HepG2 (cell line): ENCODE data around the gene TEAD4. TPM values are rescaled to one million over a fixed set of nuclear protein-coding genes. Genes with fewer than 3 reads are reported as not detected.

Experiments used
- ATAC-seq: fragments of 200-7000 bp; cut with Tn5 transposase; 3 replicates; pipeline ENCODE4 v1.9.1; 2020; ENCODE audit warnings: mild to moderate bottlenecking, moderate library complexity
- BruUV-seq: library from RNA; stranded (reverse); fragments of 400-500 nt; replicated peaks from 2 replicates; lab custom pipeline; 2021; lab: Mats Ljungman, UMichigan
- CTCF ChIA-PET: fragments of 300-600 bp; formaldehyde crosslinking; extraction: SDS; loops from one replicate; lab custom pipeline; 2021; ENCODE audit warnings: low total read pairs, inconsistent platforms, low intra/inter-chr PET ratio; lab: Yijun Ruan, JAX
- POLR2A ChIA-PET: fragments of 350-600 bp; sonication (Branson Sonifier 250); formaldehyde crosslinking; loops from one replicate; lab custom pipeline; 2020; ENCODE audit warnings: antibody characterized with exemption, inconsistent platforms; lab: Yijun Ruan, JAX
- DNase-seq: peaks from one replicate; pipeline ENCODE4 v3.0.0-alpha.2; 2015; ENCODE audit warnings: low spot score
- FAIRE-seq: peaks from 3 replicates; lab custom pipeline; 2011; peaks lifted over from hg19 to GRCh38; lab: Jason Lieb, UNC
- H2AFZ ChIP-seq: one replicate; pipeline ENCODE4 v1.6.1; 2011; ENCODE audit warnings: low read length, inconsistent platforms
- H3K27ac ChIP-seq: fragments of 300-600 bp; 3 replicates; pipeline ENCODE4 v1.8.0; 2011; ENCODE audit warnings: mixed run types, mild to moderate bottlenecking, mixed read lengths, low read length, inconsistent platforms; ENCODE audit not compliant: insufficient read depth; ENCODE audit errors: extremely low read length
- H3K27me3 ChIP-seq, 2 experiments: fragments of 200-600 bp in 1 of 2; 2 replicates in 1 of 2; 3 replicates in 1 of 2; pipeline versions ENCODE4 v1.6.0 to v1.8.0; 2011; ENCODE audit warnings: low read length in 2 of 2, mild to moderate bottlenecking in 2 of 2, moderate library complexity in 2 of 2, inconsistent platforms in 1 of 2; ENCODE audit not compliant: insufficient read depth in 2 of 2, control insufficient read depth in 1 of 2
- H3K36me3 ChIP-seq, 2 experiments: fragments of 200-600 bp in 1 of 2; replicated peaks in 1 of 2; 2 replicates in 1 of 2; 3 replicates in 1 of 2; pipeline versions ENCODE4 v1.5.1 to v1.8.0; 2011; ENCODE audit warnings: low read length in 2 of 2, inconsistent platforms in 1 of 2; ENCODE audit not compliant: insufficient read depth in 2 of 2, control insufficient read depth in 1 of 2
- H3K4me1 ChIP-seq: 2 replicates; pipeline ENCODE4 v1.5.1; 2012; ENCODE audit warnings: low read length, inconsistent platforms; ENCODE audit not compliant: insufficient read depth
- H3K4me2 ChIP-seq: 2 replicates; pipeline ENCODE4 v1.6.0; 2011; ENCODE audit warnings: low read depth, low read length, inconsistent platforms
- H3K4me3 ChIP-seq, 3 experiments: fragments of 200-600 bp in 1 of 3; sonication (generic), shearing (Covaris generic) in 1 of 3; replicated peaks in 1 of 3; 2 replicates each; pipeline ENCODE4 v1.5.1; 2011 to 2016; ENCODE audit warnings: low read length in 3 of 3, inconsistent platforms in 2 of 3, low read depth in 2 of 3, mild to moderate bottlenecking in 2 of 3, control low read depth in 1 of 3, mixed read lengths in 1 of 3; ENCODE audit not compliant: insufficient read depth in 1 of 3
- H3K79me2 ChIP-seq: one replicate; pipeline ENCODE4 v1.6.1; 2011; ENCODE audit warnings: low read length, inconsistent platforms; ENCODE audit not compliant: insufficient read depth
- H3K9ac ChIP-seq: 2 replicates; pipeline ENCODE4 v1.6.0; 2011; ENCODE audit warnings: mild to moderate bottlenecking, low read depth, low read length, inconsistent platforms; ENCODE audit not compliant: insufficient read depth
- H3K9me3 ChIP-seq: 2 replicates; pipeline ENCODE4 v1.5.1; 2012; ENCODE audit warnings: mild to moderate bottlenecking, low read length
- H4K20me1 ChIP-seq: 2 replicates; pipeline ENCODE4 v1.6.0; 2011; ENCODE audit warnings: inconsistent platforms, mild to moderate bottlenecking, low read length, moderate library complexity; ENCODE audit not compliant: insufficient read depth
- ARID2 ChIP-seq: sonication (generic); formaldehyde crosslinking; IDR thresholded peaks from 2 replicates; pipeline ENCODE4 v1.8.1; 2022; ENCODE audit warnings: mild to moderate bottlenecking, missing genetic modification reagents, borderline replicate concordance
- CC2D1A ChIP-seq: sonication (generic); formaldehyde crosslinking; IDR thresholded peaks from 2 replicates; pipeline ENCODE4 v1.8.1; 2023; ENCODE audit warnings: mild to moderate bottlenecking, missing genetic modification reagents
- NFYB ChIP-seq: sonication (generic); formaldehyde crosslinking; IDR thresholded peaks from 2 replicates; pipeline ENCODE4 v1.4.0; 2020; ENCODE audit warnings: missing genetic modification reagents
- TBX2 ChIP-seq: sonication (generic); formaldehyde crosslinking; IDR thresholded peaks from 2 replicates; pipeline ENCODE4 v1.5.0; 2020; ENCODE audit warnings: missing genetic modification reagents, mild to moderate bottlenecking, borderline replicate concordance
- WGBS: methylation state at CpG from one replicate; pipeline ENCODE4 v1.1.6; 2017; ENCODE audit warnings: low lambda C conversion rate; 5-methylcytosine and 5-hydroxymethylcytosine counted together
- in situ Hi-C: cut with HindIII; loops from 2 replicates; pipeline ENCODE4 v1.10.0; 2017; ENCODE audit warnings: low pct_unique_long_range_greater_than_20kb; ENCODE audit not compliant: extremely low pct_ligation_motif_present
- intact Hi-C: fragments of 100-400 bp; cut with micrococcal nuclease; formaldehyde crosslinking; loops from one replicate; pipeline ENCODE4 v1.10.0; 2022; ENCODE audit not compliant: unreplicated experiment
- polyA plus RNA-seq, 8 experiments: library from polyadenylated mRNA; depleted of rRNA in 3 of 8; stranded (reverse) in 7 of 8; unstranded in 1 of 8; fragments of >200 nt; fragmentation: Illumina TruSeq in 4 of 8; extraction: Trizol in 4 of 8; gene quantifications; 2 replicates each; pipeline versions ENCODE4 v1.2.1 to v1.2.3, GENCODE V29; 2011 to 2016; ENCODE audit warnings: low read depth in 4 of 8, missing spikeins in 1 of 8, mixed read lengths in 1 of 8; ENCODE audit not compliant: insufficient read depth in 1 of 8
- total RNA-seq, 5 experiments: library from RNA; depleted of rRNA; stranded (reverse); fragments of >200 nt; fragmentation: Illumina TruSeq; extraction: Trizol; gene quantifications; 2 replicates each; pipeline ENCODE4 v1.2.3, GENCODE V29; 2016; ENCODE audit warnings: low read depth in 1 of 5
- TF ChIP-seq, protein P1 (sequence below): sonication (generic); formaldehyde crosslinking; IDR thresholded peaks from 2 replicates; pipeline ENCODE4 v1.5.0; 2020; ENCODE audit warnings: mild to moderate bottlenecking, missing genetic modification reagents, borderline replicate concordance
- TF ChIP-seq, protein P2 (sequence below): sonication (generic); formaldehyde crosslinking; IDR thresholded peaks from 2 replicates; pipeline ENCODE4 v1.8.0; 2022; ENCODE audit warnings: mild to moderate bottlenecking, missing genetic modification reagents; ENCODE audit not compliant: insufficient replicate concordance
- TF ChIP-seq, protein P3 (sequence below): sonication (generic); formaldehyde crosslinking; IDR thresholded peaks from 2 replicates; pipeline ENCODE4 v1.4.0; 2020; ENCODE audit warnings: missing genetic modification reagents, borderline replicate concordance
- TF ChIP-seq, protein P4 (sequence below): sonication (generic); formaldehyde crosslinking; conservative IDR thresholded peaks from 2 replicates; pipeline ENCODE4 v1.8.0; 2022; ENCODE audit warnings: low read depth, missing genetic modification reagents

TEAD4 gene
- total and polyA plus RNA-seq, 2 of the 13 experiments (the other 11 are each of a cell fraction or from before 2014, with no cell fraction given), result 45.0 to 69.4 TPM

DNA sequence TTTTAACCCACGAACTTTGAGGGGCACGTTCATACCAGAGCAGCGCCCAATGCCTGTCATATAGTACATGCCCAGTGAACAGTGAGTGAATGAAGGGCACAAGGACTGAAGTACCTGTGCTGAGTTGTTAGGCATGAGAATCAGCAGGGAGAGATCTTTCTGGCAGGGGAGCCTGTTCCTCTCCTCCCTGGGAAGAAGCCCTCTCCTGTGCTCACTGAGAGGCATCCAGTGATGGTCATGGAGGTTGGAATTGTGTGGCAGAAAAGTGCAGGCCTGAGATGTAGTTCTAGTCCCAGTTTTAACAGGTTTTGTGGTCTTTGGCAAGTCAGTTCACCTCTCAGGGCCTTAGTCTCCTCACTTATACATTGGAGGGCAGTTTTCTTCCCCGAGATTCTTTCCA, 20.6 kb downstream of the TEAD4 start (continued):
- TF ChIP-seq, protein P1, sequence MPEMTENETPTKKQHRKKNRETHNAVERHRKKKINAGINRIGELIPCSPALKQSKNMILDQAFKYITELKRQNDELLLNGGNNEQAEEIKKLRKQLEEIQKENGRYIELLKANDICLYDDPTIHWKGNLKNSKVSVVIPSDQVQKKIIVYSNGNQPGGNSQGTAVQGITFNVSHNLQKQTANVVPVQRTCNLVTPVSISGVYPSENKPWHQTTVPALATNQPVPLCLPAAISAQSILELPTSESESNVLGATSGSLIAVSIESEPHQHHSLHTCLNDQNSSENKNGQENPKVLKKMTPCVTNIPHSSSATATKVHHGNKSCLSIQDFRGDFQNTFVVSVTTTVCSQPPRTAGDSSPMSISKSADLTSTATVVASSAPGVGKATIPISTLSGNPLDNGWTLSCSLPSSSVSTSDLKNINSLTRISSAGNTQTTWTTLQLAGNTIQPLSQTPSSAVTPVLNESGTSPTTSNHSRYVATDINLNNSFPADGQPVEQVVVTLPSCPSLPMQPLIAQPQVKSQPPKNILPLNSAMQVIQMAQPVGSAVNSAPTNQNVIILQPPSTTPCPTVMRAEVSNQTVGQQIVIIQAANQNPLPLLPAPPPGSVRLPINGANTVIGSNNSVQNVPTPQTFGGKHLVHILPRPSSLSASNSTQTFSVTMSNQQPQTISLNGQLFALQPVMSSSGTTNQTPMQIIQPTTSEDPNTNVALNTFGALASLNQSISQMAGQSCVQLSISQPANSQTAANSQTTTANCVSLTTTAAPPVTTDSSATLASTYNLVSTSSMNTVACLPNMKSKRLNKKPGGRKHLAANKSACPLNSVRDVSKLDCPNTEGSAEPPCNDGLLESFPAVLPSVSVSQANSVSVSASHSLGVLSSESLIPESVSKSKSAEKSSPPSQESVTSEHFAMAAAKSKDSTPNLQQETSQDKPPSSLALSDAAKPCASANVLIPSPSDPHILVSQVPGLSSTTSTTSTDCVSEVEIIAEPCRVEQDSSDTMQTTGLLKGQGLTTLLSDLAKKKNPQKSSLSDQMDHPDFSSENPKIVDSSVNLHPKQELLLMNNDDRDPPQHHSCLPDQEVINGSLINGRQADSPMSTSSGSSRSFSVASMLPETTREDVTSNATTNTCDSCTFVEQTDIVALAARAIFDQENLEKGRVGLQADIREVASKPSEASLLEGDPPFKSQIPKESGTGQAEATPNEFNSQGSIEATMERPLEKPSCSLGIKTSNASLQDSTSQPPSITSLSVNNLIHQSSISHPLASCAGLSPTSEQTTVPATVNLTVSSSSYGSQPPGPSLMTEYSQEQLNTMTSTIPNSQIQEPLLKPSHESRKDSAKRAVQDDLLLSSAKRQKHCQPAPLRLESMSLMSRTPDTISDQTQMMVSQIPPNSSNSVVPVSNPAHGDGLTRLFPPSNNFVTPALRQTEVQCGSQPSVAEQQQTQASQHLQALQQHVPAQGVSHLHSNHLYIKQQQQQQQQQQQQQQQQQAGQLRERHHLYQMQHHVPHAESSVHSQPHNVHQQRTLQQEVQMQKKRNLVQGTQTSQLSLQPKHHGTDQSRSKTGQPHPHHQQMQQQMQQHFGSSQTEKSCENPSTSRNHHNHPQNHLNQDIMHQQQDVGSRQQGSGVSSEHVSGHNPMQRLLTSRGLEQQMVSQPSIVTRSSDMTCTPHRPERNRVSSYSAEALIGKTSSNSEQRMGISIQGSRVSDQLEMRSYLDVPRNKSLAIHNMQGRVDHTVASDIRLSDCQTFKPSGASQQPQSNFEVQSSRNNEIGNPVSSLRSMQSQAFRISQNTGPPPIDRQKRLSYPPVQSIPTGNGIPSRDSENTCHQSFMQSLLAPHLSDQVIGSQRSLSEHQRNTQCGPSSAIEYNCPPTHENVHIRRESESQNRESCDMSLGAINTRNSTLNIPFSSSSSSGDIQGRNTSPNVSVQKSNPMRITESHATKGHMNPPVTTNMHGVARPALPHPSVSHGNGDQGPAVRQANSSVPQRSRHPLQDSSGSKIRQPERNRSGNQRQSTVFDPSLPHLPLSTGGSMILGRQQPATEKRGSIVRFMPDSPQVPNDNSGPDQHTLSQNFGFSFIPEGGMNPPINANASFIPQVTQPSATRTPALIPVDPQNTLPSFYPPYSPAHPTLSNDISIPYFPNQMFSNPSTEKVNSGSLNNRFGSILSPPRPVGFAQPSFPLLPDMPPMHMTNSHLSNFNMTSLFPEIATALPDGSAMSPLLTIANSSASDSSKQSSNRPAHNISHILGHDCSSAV, result no peak

DNA sequence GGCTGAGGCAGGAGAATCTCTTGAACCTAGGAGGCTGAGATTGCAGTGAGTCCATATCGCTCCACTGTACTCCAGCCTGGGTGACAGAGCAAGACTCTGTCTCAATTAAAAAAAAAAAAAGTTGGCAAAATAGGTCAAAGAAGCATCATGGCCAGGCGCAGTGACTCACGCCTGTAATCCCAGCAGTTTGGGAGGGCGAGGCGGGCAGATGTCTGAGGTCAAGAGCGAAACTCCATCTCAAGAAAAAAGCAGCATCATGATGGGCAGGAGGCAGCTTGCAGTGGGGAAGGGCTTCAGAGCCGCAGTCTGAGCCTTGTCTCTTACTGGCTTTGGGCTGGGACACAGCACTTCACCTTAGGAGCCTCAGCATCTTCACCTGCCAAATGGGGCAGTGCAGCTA, 21.4 kb downstream of the TEAD4 start:
- Histone ChIP-seq H3K9ac (no peak overlapping the region), H3K27me3 (no peaks in the 10 kb centered on the region), H3K9me3 (no peaks in the 10 kb centered on the region), H4K20me1 (0 out of 2 replicates have a peak, but pooled peaks cover 14% of the 10 kb centered on the region), H3K4me3 (no peak overlapping the region), H3K36me3 (peaks cover 23 to 66% of the 10 kb centered on the region in 2 experiments; a peak in 4 of 5 replicates), H3K27ac (no peak overlapping the region), H3K79me2 (peaks cover 56% of the 10 kb centered on the region), H3K4me1 (no peaks in the 10 kb centered on the region), H2AFZ (no peak overlapping the region), H3K4me2 (no peak overlapping the region)
- ChIA-PET CTCF (no interaction called here), POLR2A (no interaction called here)
- BruUV-seq, result no TSS peak
- FAIRE-seq (no peak), ATAC-seq (no peak), DNase-seq (no peak)
- in situ Hi-C loops, result no loop called here
- intact Hi-C loops, result no loop called here
- 89% methylated on average over 7 of the region's 7 CpGs for WGBS
- TF ChIP-seq ARID2 (CRISPR knock-in tag) (no peak), CC2D1A (no peak), NFYB (CRISPR knock-in tag) (no peak), TBX2 (no peak)
- TF ChIP-seq, protein P2, sequence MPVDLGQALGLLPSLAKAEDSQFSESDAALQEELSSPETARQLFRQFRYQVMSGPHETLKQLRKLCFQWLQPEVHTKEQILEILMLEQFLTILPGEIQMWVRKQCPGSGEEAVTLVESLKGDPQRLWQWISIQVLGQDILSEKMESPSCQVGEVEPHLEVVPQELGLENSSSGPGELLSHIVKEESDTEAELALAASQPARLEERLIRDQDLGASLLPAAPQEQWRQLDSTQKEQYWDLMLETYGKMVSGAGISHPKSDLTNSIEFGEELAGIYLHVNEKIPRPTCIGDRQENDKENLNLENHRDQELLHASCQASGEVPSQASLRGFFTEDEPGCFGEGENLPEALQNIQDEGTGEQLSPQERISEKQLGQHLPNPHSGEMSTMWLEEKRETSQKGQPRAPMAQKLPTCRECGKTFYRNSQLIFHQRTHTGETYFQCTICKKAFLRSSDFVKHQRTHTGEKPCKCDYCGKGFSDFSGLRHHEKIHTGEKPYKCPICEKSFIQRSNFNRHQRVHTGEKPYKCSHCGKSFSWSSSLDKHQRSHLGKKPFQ (CRISPR knock-in tag), result no peak
- TF ChIP-seq, protein P3, sequence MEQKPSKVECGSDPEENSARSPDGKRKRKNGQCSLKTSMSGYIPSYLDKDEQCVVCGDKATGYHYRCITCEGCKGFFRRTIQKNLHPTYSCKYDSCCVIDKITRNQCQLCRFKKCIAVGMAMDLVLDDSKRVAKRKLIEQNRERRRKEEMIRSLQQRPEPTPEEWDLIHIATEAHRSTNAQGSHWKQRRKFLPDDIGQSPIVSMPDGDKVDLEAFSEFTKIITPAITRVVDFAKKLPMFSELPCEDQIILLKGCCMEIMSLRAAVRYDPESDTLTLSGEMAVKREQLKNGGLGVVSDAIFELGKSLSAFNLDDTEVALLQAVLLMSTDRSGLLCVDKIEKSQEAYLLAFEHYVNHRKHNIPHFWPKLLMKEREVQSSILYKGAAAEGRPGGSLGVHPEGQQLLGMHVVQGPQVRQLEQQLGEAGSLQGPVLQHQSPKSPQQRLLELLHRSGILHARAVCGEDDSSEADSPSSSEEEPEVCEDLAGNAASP (CRISPR knock-in tag), result no peak
- TF ChIP-seq, protein P4, sequence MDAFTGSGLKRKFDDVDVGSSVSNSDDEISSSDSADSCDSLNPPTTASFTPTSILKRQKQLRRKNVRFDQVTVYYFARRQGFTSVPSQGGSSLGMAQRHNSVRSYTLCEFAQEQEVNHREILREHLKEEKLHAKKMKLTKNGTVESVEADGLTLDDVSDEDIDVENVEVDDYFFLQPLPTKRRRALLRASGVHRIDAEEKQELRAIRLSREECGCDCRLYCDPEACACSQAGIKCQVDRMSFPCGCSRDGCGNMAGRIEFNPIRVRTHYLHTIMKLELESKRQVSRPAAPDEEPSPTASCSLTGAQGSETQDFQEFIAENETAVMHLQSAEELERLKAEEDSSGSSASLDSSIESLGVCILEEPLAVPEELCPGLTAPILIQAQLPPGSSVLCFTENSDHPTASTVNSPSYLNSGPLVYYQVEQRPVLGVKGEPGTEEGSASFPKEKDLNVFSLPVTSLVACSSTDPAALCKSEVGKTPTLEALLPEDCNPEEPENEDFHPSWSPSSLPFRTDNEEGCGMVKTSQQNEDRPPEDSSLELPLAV (CRISPR knock-in tag), result no peak
